ENCODE data around the gene ANKRD35. TPM values are rescaled to one million over a fixed set of nuclear protein-coding genes. Genes with fewer than 3 reads are reported as not detected.
A peak's percentile ranks its signal among the peaks of the same experiment; 100 is the strongest.
"Not testable (repeated sequence)": the region's sequence is repeated elsewhere in the genome, so short reads cannot be mapped to it uniquely, and the experiment has no call there.

ANKRD35 gene
- polyA plus RNA-seq (ENCODE audit: low read depth in 6 of 6) = not detected

GRCh38 chr1:145885738-145886287 is at the start of gene ANKRD35:
Gene ANKRD35, minus strand, starts transcription at chr1:145885866. Its CDS starts 108 bp downstream, at chr1:145885758.
- Mint-ChIP-seq H3K27ac (peak within 1 kb of the TSS in 2 of 6 donors; percentile 47 to 67), H3K27me3 (peaks cover 6 to 22% (median 20%) of the 10 kb centered on the region in 3 donors), H3K36me3 (no peaks in the 10 kb centered on the region), H3K9me3 (no peaks in the 10 kb centered on the region), H3K4me1 (peaks cover 15 to 23% (median 18%) of the 10 kb centered on the region in 3 donors), H3K4me3 (peak within 1 kb of the TSS; percentile 70 to 93 (median 86))
- ATAC-seq (ENCODE audit: low read depth in 2 of 2) = peak; percentile 98 to 99
- peak; percentile 87 for DNase-seq

- DNase-seq = peak; percentile 77
- ATAC-seq (ENCODE audit: low read depth in 2 of 2) = peak; percentile 61 to 71
- H3K9me3 Mint-ChIP-seq, H3K27me3 Mint-ChIP-seq, H3K36me3 Mint-ChIP-seq: not testable (repeated sequence)
- H3K4me1 Mint-ChIP-seq = peaks cover 25 to 42% (median 37%) of the 10 kb centered on the region in 3 donors
- peak overlapping the region; percentile 31 to 79 (median 58) for H3K4me3 Mint-ChIP-seq
- H3K27ac Mint-ChIP-seq = peak overlapping the region; percentile 81 to 95 (median 93)
Measured at GRCh38 chr1:145932522-145933009, 46.9 kb upstream of the ANKRD35 start.

- Mint-ChIP-seq H3K4me3 (peak overlapping the region in 4 of 8 donors; percentile 78 to 89 (median 83)), H3K27me3 (no peaks in the 10 kb centered on the region), H3K36me3 (peaks cover 0 to 6% of the 10 kb centered on the region in 2 donors), H3K9me3 (no peaks in the 10 kb centered on the region), H3K27ac (peak overlapping the region in 4 of 6 donors; percentile 54 to 94 (median 91)), H3K4me1 (peaks cover 20 to 35% (median 35%) of the 10 kb centered on the region in 3 donors)
- no peak for DNase-seq
- no peak for ATAC-seq (ENCODE audit: low read depth in 2 of 2)
Measured at GRCh38 chr1:145927916-145928643, 42.4 kb upstream of the ANKRD35 start.

GRCh38 chr1:145927063-145927886 is 41.6 kb upstream of the ANKRD35 start, which contains the start of gene RBM8A:
Gene RBM8A, minus strand, starts transcription at chr1:145927484. Its CDS starts 58 bp downstream, at chr1:145927426.
- peak; percentile 96 for DNase-seq
- no peaks in the 10 kb centered on the region for H3K27me3 Mint-ChIP-seq
- H3K4me3 Mint-ChIP-seq = peak within 1 kb of the TSS in 2 of 8 donors; percentile 78 to 81
- H3K36me3 Mint-ChIP-seq = peaks cover 0 to 6% of the 10 kb centered on the region in 2 donors
- H3K4me1 Mint-ChIP-seq = peaks cover 14 to 32% (median 26%) of the 10 kb centered on the region in 3 donors
- no peaks in the 10 kb centered on the region for H3K9me3 Mint-ChIP-seq
- ATAC-seq (ENCODE audit: low read depth in 2 of 2) = peak; percentile 95 to 96
- H3K27ac Mint-ChIP-seq = peak within 1 kb of the TSS in 3 of 6 donors; percentile 47 to 94 (median 54)

GRCh38 chr1:145926686-145927062 is 41.0 kb upstream of the ANKRD35 start:
- ATAC-seq (ENCODE audit: low read depth in 2 of 2) (peak in 1 of 2 donors; percentile 0), DNase-seq (no peak)
- Mint-ChIP-seq H3K4me1 (peaks cover 13 to 26% (median 20%) of the 10 kb centered on the region in 3 donors), H3K27ac (no peak overlapping the region), H3K36me3 (peaks cover 0 to 6% of the 10 kb centered on the region in 2 donors), H3K27me3 (no peaks in the 10 kb centered on the region), H3K9me3 (no peaks in the 10 kb centered on the region), H3K4me3 (no peak overlapping the region)

GRCh38 chr1:145922266-145922665 is 36.6 kb upstream of the ANKRD35 start:
- Mint-ChIP-seq H3K36me3 (peaks cover 0 to 6% of the 10 kb centered on the region in 2 donors), H3K4me1 (peaks cover 25 to 28% (median 26%) of the 10 kb centered on the region in 3 donors), H3K27me3 (no peaks in the 10 kb centered on the region), H3K4me3 (no peak overlapping the region), H3K9me3 (no peaks in the 10 kb centered on the region), H3K27ac (no peak overlapping the region)
- DNase-seq = no peak
- ATAC-seq (ENCODE audit: low read depth in 2 of 2) = no peak

GRCh38 chr1:145920297-145920696 is 34.6 kb upstream of the ANKRD35 start:
- not testable (repeated sequence) for DNase-seq; H3K9me3 Mint-ChIP-seq; H3K27me3 Mint-ChIP-seq; ATAC-seq (ENCODE audit: low read depth in 2 of 2)
- Mint-ChIP-seq H3K4me1 (peaks cover 31 to 41% (median 38%) of the 10 kb centered on the region in 3 donors), H3K4me3 (peak overlapping the region in 7 of 8 donors; percentile 91 to 99 (median 96)), H3K27ac (peak overlapping the region in 2 of 6 donors; percentile 34 to 79), H3K36me3 (peaks cover 10 to 16% of the 10 kb centered on the region in 2 donors)

- peak overlapping the region; percentile 78 to 96 (median 94) for H3K27ac Mint-ChIP-seq
- no peaks in the 10 kb centered on the region for H3K9me3 Mint-ChIP-seq
Measured at GRCh38 chr1:145918992-145919939, 33.6 kb upstream of the ANKRD35 start.

GRCh38 chr1:145918144-145918991 is 32.7 kb upstream of the ANKRD35 start, which contains the start of gene PEX11B:
Gene PEX11B, minus strand, starts transcription at chr1:145918717. Its CDS starts 29 bp downstream, at chr1:145918688.
- Mint-ChIP-seq H3K36me3 (peaks cover 13 to 31% of the 10 kb centered on the region in 2 donors), H3K4me1 (peaks cover 42 to 48% (median 43%) of the 10 kb centered on the region in 3 donors), H3K27ac (peak within 1 kb of the TSS; percentile 88 to 96 (median 94)), H3K4me3 (peak within 1 kb of the TSS; percentile 91 to 99 (median 96)), H3K27me3 (no peaks in the 10 kb centered on the region), H3K9me3 (no peaks in the 10 kb centered on the region)
- ATAC-seq (ENCODE audit: low read depth in 2 of 2) (peak; percentile 86 to 89), DNase-seq (peak; percentile 91)

More at GRCh38 chr1:145918992-145919939, 33.6 kb upstream of the ANKRD35 start:
- Mint-ChIP-seq H3K4me3 (peak overlapping the region; percentile 91 to 99 (median 96)), H3K4me1 (peaks cover 38 to 43% (median 40%) of the 10 kb centered on the region in 3 donors), H3K27me3 (no peaks in the 10 kb centered on the region), H3K36me3 (peaks cover 13 to 24% of the 10 kb centered on the region in 2 donors)
- ATAC-seq (ENCODE audit: low read depth in 2 of 2) (peak; percentile 1 to 3), DNase-seq (no peak)

- Mint-ChIP-seq H3K9me3 (no peaks in the 10 kb centered on the region), H3K27me3 (no peaks in the 10 kb centered on the region), H3K36me3 (peaks cover 13 to 31% of the 10 kb centered on the region in 2 donors), H3K4me1 (peaks cover 37 to 48% (median 42%) of the 10 kb centered on the region in 3 donors), H3K4me3 (peak overlapping the region; percentile 91 to 99 (median 96)), H3K27ac (peak overlapping the region in 5 of 6 donors; percentile 92 to 96 (median 94))
- no peak for ATAC-seq (ENCODE audit: low read depth in 2 of 2)
- DNase-seq = no peak
Measured at GRCh38 chr1:145917595-145917994, 31.9 kb upstream of the ANKRD35 start.

GRCh38 chr1:145916745-145917144 is 31.1 kb upstream of the ANKRD35 start:
- Mint-ChIP-seq H3K4me1 (peaks cover 42 to 54% (median 44%) of the 10 kb centered on the region in 3 donors), H3K4me3 (peak overlapping the region; percentile 61 to 97 (median 90)), H3K27me3 (no peaks in the 10 kb centered on the region), H3K9me3 (no peaks in the 10 kb centered on the region), H3K36me3 (peaks cover 18 to 34% of the 10 kb centered on the region in 2 donors), H3K27ac (peak overlapping the region in 4 of 6 donors; percentile 30 to 94 (median 82))
- ATAC-seq (ENCODE audit: low read depth in 2 of 2) (no peak), DNase-seq (no peak)

All from naive B cell (primary cell).